WTC11 (cell line): ENCODE results near the gene GLRA1.

Experiments
- CREB1 ChIP-seq: sonication (generic); formaldehyde crosslinking; IDR thresholded peaks from 2 replicates; pipeline ENCODE4 v1.8.0; 2023; ENCODE audit warnings: mild to moderate bottlenecking, missing genetic modification reagents
- NR2C2 ChIP-seq: sonication (generic); formaldehyde crosslinking; IDR thresholded peaks from 2 replicates; pipeline ENCODE4 v1.8.0; 2022; ENCODE audit warnings: mild to moderate bottlenecking, missing genetic modification reagents
- SMAD4 ChIP-seq: sonication (generic); formaldehyde crosslinking; IDR thresholded peaks from 2 replicates; pipeline ENCODE4 v1.8.0; 2022; ENCODE audit warnings: mild to moderate bottlenecking, missing genetic modification reagents
- TCF7 ChIP-seq: sonication (generic); formaldehyde crosslinking; IDR thresholded peaks from 2 replicates; pipeline ENCODE4 v1.8.0; 2022; ENCODE audit warnings: mild to moderate bottlenecking, low read depth, missing genetic modification reagents, moderate library complexity
- TEAD1 ChIP-seq: sonication (generic); formaldehyde crosslinking; IDR thresholded peaks from 2 replicates; pipeline ENCODE4 v1.8.0; 2022; ENCODE audit warnings: mild to moderate bottlenecking, missing genetic modification reagents
- TF ChIP-seq, protein P1 (sequence below): fragments of 200-600 bp; IDR thresholded peaks from 2 replicates; pipeline ENCODE4 v1.8.0; 2022; ENCODE audit warnings: antibody characterized with exemption
- TF ChIP-seq, protein P2 (sequence below): sonication (generic); formaldehyde crosslinking; IDR thresholded peaks from 2 replicates; pipeline ENCODE4 v1.8.1; 2023; ENCODE audit warnings: mild to moderate bottlenecking, missing genetic modification reagents
- TF ChIP-seq, protein P3 (sequence below): fragments of 250-450 bp; sonication (Bioruptor Pico); IDR thresholded peaks from 2 replicates; pipeline ENCODE4 v2.1.2; 2022; ENCODE audit warnings: mild to moderate bottlenecking, moderate library complexity

- TF ChIP-seq, protein P1, sequence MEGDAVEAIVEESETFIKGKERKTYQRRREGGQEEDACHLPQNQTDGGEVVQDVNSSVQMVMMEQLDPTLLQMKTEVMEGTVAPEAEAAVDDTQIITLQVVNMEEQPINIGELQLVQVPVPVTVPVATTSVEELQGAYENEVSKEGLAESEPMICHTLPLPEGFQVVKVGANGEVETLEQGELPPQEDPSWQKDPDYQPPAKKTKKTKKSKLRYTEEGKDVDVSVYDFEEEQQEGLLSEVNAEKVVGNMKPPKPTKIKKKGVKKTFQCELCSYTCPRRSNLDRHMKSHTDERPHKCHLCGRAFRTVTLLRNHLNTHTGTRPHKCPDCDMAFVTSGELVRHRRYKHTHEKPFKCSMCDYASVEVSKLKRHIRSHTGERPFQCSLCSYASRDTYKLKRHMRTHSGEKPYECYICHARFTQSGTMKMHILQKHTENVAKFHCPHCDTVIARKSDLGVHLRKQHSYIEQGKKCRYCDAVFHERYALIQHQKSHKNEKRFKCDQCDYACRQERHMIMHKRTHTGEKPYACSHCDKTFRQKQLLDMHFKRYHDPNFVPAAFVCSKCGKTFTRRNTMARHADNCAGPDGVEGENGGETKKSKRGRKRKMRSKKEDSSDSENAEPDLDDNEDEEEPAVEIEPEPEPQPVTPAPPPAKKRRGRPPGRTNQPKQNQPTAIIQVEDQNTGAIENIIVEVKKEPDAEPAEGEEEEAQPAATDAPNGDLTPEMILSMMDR: no peak
- no peak for TF ChIP-seq NR2C2 (CRISPR knock-in tag)
- TF ChIP-seq, protein P2, sequence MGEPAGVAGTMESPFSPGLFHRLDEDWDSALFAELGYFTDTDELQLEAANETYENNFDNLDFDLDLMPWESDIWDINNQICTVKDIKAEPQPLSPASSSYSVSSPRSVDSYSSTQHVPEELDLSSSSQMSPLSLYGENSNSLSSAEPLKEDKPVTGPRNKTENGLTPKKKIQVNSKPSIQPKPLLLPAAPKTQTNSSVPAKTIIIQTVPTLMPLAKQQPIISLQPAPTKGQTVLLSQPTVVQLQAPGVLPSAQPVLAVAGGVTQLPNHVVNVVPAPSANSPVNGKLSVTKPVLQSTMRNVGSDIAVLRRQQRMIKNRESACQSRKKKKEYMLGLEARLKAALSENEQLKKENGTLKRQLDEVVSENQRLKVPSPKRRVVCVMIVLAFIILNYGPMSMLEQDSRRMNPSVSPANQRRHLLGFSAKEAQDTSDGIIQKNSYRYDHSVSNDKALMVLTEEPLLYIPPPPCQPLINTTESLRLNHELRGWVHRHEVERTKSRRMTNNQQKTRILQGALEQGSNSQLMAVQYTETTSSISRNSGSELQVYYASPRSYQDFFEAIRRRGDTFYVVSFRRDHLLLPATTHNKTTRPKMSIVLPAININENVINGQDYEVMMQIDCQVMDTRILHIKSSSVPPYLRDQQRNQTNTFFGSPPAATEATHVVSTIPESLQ (CRISPR knock-in tag): no peak
- TF ChIP-seq, protein P3, sequence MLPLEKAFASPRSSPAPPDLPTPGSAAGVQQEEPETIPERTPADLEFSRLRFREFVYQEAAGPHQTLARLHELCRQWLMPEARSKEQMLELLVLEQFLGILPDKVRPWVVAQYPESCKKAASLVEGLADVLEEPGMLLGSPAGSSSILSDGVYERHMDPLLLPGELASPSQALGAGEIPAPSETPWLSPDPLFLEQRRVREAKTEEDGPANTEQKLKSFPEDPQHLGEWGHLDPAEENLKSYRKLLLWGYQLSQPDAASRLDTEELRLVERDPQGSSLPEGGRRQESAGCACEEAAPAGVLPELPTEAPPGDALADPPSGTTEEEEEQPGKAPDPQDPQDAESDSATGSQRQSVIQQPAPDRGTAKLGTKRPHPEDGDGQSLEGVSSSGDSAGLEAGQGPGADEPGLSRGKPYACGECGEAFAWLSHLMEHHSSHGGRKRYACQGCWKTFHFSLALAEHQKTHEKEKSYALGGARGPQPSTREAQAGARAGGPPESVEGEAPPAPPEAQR (CRISPR knock-in tag): no peak
- no peak for TF ChIP-seq TCF7 (CRISPR knock-in tag)
- TF ChIP-seq CREB1 (CRISPR knock-in tag): no peak
- no peak for TF ChIP-seq SMAD4
- TF ChIP-seq TEAD1 (CRISPR knock-in tag): no peak
Measured at GRCh38 chr5:151886546-151887275, 37.9 kb downstream of the GLRA1 start.
